Gastrocnemius medialis (tissue), 4 donors: Measurements from ENCODE around the gene CNKSR1. TPM values are rescaled to one million over a fixed set of nuclear protein-coding genes. Genes with fewer than 3 reads are reported as not detected.

Experiments
- ATAC-seq, 2 donors: fragments of 150-250 bp; one replicate each; pipeline ENCODE4 v1.9.1; 2016
- DNase-seq, 2 donors: peaks; one replicate each; pipeline ENCODE4 v3.0.0-alpha.2; 2019
- H3K27ac ChIP-seq, 4 donors: fragments of 200-600 bp; sonication (generic); 1 replicate in 1 of 4; 2 replicates in 3 of 4; pipeline ENCODE4 v1.5.1; 2016 to 2018; ENCODE audit warnings: mild to moderate bottlenecking in 2 of 4, moderate library complexity in 1 of 4
- H3K27me3 ChIP-seq, 3 donors: fragments of 200-600 bp; sonication (generic) in 2 of 3; 1 replicate in 1 of 3; 2 replicates in 2 of 3; pipeline versions ENCODE4 v1.5.1 to v1.6.0; 2016 to 2019; ENCODE audit warnings: mild to moderate bottlenecking in 1 of 3, moderate library complexity in 1 of 3
- H3K36me3 ChIP-seq, 2 donors: fragments of 200-600 bp; sonication (generic) in 1 of 2; one replicate each; pipeline ENCODE4 v1.5.1; 2017 to 2018
- H3K4me1 ChIP-seq, 2 donors: fragments of 200-600 bp; sonication (generic) in 1 of 2; one replicate each; pipeline ENCODE4 v1.5.1; 2016 to 2017; ENCODE audit warnings: mild to moderate bottlenecking in 2 of 2
- H3K4me3 ChIP-seq, 4 donors: fragments of 200-600 bp; sonication (generic) in 3 of 4; 1 replicate in 1 of 4; 2 replicates in 3 of 4; pipeline ENCODE4 v1.5.1; 2016 to 2019; ENCODE audit warnings: mild to moderate bottlenecking in 2 of 4
- H3K9me3 ChIP-seq, 3 donors: fragments of 200-600 bp; sonication (generic) in 2 of 3; 1 replicate in 1 of 3; 2 replicates in 2 of 3; pipeline ENCODE4 v1.5.1; 2016 to 2019
- POLR2A ChIP-seq, 2 donors: fragments of 450-650 bp; IDR thresholded peaks; one replicate each; pipeline ENCODE4 v1.6.1; 2017; ENCODE audit warnings: antibody characterized with exemption in 2 of 2, mild to moderate bottlenecking in 2 of 2, moderate library complexity in 2 of 2
- in situ Hi-C, 4 donors: fragments of 200-750 bp; cut with MboI; loops; one replicate each; pipeline versions ENCODE4 v1.15.0 to v1.8.0; 2017; ENCODE audit warnings: low sequenced_read_pairs in 4 of 4
- intact Hi-C: fragments of 100-400 bp; cut with DNase I; formaldehyde crosslinking; loops from one replicate; pipeline ENCODE4 v1.15.1; 2023; ENCODE audit warnings: low total_unique reads
- total RNA-seq, 4 donors: library from RNA; depleted of rRNA; stranded (reverse); fragments of >200 nt; gene quantifications; one replicate each; pipeline versions ENCODE4 v1.1.0 to v1.2.3, GENCODE V29; 2016
- TF ChIP-seq, protein P1 (sequence below), 5 experiments: fragments of 450-650 bp in 3 of 5; fragments of 200-600 bp in 2 of 5; sonication (generic) in 2 of 5; IDR thresholded peaks in 4 of 5; conservative IDR thresholded peaks in 1 of 5; 1 replicate in 4 of 5; 2 replicates in 1 of 5; pipeline ENCODE4 v1.5.1; 2016 to 2019; ENCODE audit warnings: antibody characterized with exemption in 5 of 5, mild to moderate bottlenecking in 3 of 5, moderate library complexity in 3 of 5

CNKSR1 gene
- total RNA-seq, 4 donors from 2014 or later: 23.7 to 50.6 (median 44.6) TPM

DNA sequence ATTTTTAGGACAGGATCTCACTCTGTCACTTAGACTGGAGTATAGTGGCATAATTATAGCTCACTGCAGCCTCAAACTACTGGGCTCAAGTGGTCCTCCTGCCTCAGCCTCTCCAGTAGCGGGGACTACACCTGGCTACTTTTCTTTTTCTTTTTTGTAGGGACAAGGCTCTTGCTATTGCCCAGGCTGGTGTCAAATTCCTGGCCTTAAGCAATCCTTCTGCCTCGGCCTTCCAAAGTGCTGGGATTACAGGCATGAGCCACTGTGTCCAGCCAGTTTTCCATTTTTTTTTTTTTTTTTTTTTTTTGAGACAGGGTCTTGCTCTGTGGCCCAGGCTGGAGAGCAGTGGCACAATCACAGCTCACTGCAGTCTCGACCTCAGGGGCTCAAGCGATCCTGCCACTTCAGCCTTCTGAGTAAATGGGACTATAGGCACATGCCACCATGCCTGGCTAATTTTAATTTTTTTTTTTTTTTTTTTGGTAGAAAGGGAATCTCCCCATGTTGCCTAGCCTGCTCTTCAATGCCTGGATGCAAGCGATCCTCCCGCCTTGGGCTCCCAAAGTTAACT lies 36.1 kb downstream of the CNKSR1 start:
- intact Hi-C loops: no loop called here
- TF ChIP-seq POLR2A (IDR thresholded peaks at IDR 0.05): no peak
- TF ChIP-seq, protein P1, sequence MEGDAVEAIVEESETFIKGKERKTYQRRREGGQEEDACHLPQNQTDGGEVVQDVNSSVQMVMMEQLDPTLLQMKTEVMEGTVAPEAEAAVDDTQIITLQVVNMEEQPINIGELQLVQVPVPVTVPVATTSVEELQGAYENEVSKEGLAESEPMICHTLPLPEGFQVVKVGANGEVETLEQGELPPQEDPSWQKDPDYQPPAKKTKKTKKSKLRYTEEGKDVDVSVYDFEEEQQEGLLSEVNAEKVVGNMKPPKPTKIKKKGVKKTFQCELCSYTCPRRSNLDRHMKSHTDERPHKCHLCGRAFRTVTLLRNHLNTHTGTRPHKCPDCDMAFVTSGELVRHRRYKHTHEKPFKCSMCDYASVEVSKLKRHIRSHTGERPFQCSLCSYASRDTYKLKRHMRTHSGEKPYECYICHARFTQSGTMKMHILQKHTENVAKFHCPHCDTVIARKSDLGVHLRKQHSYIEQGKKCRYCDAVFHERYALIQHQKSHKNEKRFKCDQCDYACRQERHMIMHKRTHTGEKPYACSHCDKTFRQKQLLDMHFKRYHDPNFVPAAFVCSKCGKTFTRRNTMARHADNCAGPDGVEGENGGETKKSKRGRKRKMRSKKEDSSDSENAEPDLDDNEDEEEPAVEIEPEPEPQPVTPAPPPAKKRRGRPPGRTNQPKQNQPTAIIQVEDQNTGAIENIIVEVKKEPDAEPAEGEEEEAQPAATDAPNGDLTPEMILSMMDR (IDR thresholded peaks at IDR 0.05 in 4 of 5, conservative IDR thresholded peaks at IDR 0.05 in 1 of 5): no peak
- Histone ChIP-seq H3K36me3 (no peaks in the 10 kb centered on the region), H3K27ac (no peak overlapping the region), H3K9me3 (no peaks in the 10 kb centered on the region), H3K4me3 (no peak overlapping the region), H3K27me3 (no peaks in the 10 kb centered on the region), H3K4me1 (peaks cover 0 to 3% of the 10 kb centered on the region in 2 donors)
- ATAC-seq (peak in 1 of 2 donors; percentile 64), DNase-seq (peak in 1 of 2 donors; percentile 27)
- in situ Hi-C loops: no loop called here

DNA sequence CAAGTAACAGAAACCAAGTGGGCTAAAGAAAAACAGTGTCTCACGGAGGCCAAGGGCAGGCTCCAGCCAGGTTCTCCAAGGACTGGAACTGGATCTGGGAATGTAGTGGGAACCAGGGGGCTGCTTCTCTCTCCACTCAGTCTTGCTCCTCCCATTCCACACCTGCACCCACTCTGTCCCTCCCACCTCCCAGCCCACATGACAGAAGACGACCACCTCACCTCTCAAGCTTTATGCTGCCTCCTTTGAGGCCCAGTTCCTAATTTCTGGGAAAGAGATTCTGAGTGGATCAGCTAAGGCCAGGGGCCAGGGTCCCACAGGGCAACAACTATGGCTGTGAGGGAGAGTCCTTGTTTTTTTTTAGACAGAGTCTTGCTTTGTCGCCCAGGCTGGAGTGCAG lies 38.0 kb downstream of the CNKSR1 start:
- TF ChIP-seq POLR2A (IDR thresholded peaks at IDR 0.05): no peak
- TF ChIP-seq, protein P1 (IDR thresholded peaks at IDR 0.05 in 4 of 5, conservative IDR thresholded peaks at IDR 0.05 in 1 of 5): no peak
- Histone ChIP-seq H3K27ac (no peak overlapping the region), H3K27me3 (no peaks in the 10 kb centered on the region), H3K36me3 (no peaks in the 10 kb centered on the region), H3K4me1 (peaks cover 0 to 6% of the 10 kb centered on the region in 2 donors), H3K9me3 (no peaks in the 10 kb centered on the region), H3K4me3 (no peak overlapping the region)
- intact Hi-C loops: no loop called here
- in situ Hi-C loops: no loop called here
- no peak for ATAC-seq
- no peak for DNase-seq

- Histone ChIP-seq H3K27ac (no peak overlapping the region), H3K27me3 (no peaks in the 10 kb centered on the region), H3K4me3 (no peak overlapping the region), H3K36me3 (no peaks in the 10 kb centered on the region), H3K4me1 (peaks cover 0 to 6% of the 10 kb centered on the region in 2 donors), H3K9me3 (no peaks in the 10 kb centered on the region)
- intact Hi-C loops (no loop called here), in situ Hi-C loops (no loop called here)
- DNase-seq (no peak), ATAC-seq (no peak)
- no peak for TF ChIP-seq POLR2A (IDR thresholded peaks at IDR 0.05)
- TF ChIP-seq, protein P1 (IDR thresholded peaks at IDR 0.05 in 4 of 5, conservative IDR thresholded peaks at IDR 0.05 in 1 of 5): no peak
These were observed 41.7 kb downstream of the CNKSR1 start for GRCh38 chr1:26218906-26219494.

DNA sequence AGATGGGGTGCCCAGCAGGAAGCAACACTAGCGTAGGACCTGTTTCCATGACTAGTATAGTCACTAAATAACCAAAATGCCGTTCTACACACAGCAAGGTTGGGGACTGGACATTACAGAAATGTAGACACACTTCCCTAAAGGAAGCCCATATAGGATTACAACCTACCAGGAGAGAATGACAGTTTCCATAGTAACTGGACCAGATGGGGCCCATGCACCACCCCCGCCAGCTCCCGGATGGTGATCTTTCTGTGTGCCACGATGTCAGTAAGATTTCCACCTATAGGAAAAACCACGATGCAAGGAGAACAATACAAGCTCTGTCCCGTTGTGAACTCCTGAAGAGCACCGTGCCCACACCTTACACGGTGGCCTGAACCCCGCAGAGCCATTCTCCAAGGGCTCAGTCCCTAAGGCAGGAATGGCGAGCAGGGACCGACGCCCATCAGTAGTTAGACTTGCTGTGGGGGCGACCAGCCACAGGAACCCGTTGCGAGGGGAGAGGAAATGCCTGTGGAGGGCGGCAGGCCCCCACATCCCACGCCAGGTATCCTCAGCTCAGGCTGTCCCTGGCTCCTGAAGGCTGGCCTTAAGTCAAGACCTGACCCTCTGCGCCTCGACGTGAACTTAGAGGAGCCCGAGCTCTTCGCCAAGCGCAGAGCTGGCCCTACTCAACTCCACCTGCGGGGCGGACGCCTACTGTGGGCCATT lies 43.1 kb downstream of the CNKSR1 start:
- TF ChIP-seq, protein P1 (IDR thresholded peaks at IDR 0.05 in 4 of 5, conservative IDR thresholded peaks at IDR 0.05 in 1 of 5): no peak
- no peak for TF ChIP-seq POLR2A (IDR thresholded peaks at IDR 0.05)
- Histone ChIP-seq H3K36me3 (no peaks in the 10 kb centered on the region), H3K27me3 (no peaks in the 10 kb centered on the region), H3K9me3 (no peaks in the 10 kb centered on the region), H3K27ac (no peak overlapping the region), H3K4me1 (peaks cover 0 to 6% of the 10 kb centered on the region in 2 donors), H3K4me3 (no peak overlapping the region)
- in situ Hi-C loops (no loop called here), intact Hi-C loops (no loop called here)
- no peak for ATAC-seq
- DNase-seq: no peak
